HEK293T (cell line): ENCODE measurements around the gene EGFLAM.
"Not testable (repeated sequence)": the region's sequence is repeated elsewhere in the genome, so short reads cannot be mapped to it uniquely, and the experiment has no call there.

Source experiments
- CTCF ChIA-PET: fragments of 350-600 bp; formaldehyde crosslinking; extraction: SDS; loops from one replicate; lab custom pipeline; 2021; ENCODE audit warnings: antibody characterized with exemption, inconsistent platforms; lab: Yijun Ruan, JAX
- POLR2A ChIA-PET: fragments of 350-600 bp; formaldehyde crosslinking; extraction: SDS; loops from one replicate; lab custom pipeline; 2020; ENCODE audit warnings: antibody characterized with exemption, inconsistent platforms; lab: Yijun Ruan, JAX
- DNase-seq: peaks from one replicate; pipeline ENCODE4 v3.0.0; 2012; ENCODE audit warnings: mixed read lengths; ENCODE audit errors: extremely low spot score
- ARNT ChIP-seq: fragments of 450-650 bp; IDR thresholded peaks from 2 replicates; pipeline ENCODE4 v1.6.1; 2017; ENCODE audit warnings: mild to moderate bottlenecking
- BHLHE40 ChIP-seq: fragments of 450-650 bp; IDR thresholded peaks from 2 replicates; pipeline ENCODE4 v1.6.1; 2016; ENCODE audit warnings: mild to moderate bottlenecking, moderate library complexity, borderline replicate concordance
- CTBP1 ChIP-seq: fragments of 450-650 bp; IDR thresholded peaks from 2 replicates; pipeline ENCODE4 v1.6.1; 2016; ENCODE audit warnings: borderline replicate concordance
- ELF4 ChIP-seq: fragments of 450-650 bp; IDR thresholded peaks from 2 replicates; pipeline ENCODE4 v1.6.1; 2017; ENCODE audit warnings: antibody characterized with exemption
- FOXA1 ChIP-seq: fragments of 450-650 bp; IDR thresholded peaks from 2 replicates; pipeline ENCODE4 v1.6.1; 2016; ENCODE audit warnings: mild to moderate bottlenecking
- FOXK2 ChIP-seq: fragments of 450-650 bp; IDR thresholded peaks from 2 replicates; pipeline ENCODE4 v1.6.1; 2016; ENCODE audit warnings: mild to moderate bottlenecking
- FOXM1 ChIP-seq: fragments of 450-650 bp; IDR thresholded peaks from 2 replicates; pipeline ENCODE4 v1.6.1; 2017; ENCODE audit warnings: mild to moderate bottlenecking, borderline replicate concordance
- HDGF ChIP-seq: fragments of 450-650 bp; IDR thresholded peaks from 2 replicates; pipeline ENCODE4 v1.6.1; 2017; ENCODE audit warnings: antibody characterized with exemption, borderline replicate concordance
- L3MBTL2 ChIP-seq: fragments of 450-650 bp; conservative IDR thresholded peaks from 2 replicates; pipeline ENCODE4 v1.6.1; 2016; ENCODE audit warnings: mild to moderate bottlenecking
- LEF1 ChIP-seq: fragments of 450-650 bp; IDR thresholded peaks from 2 replicates; pipeline ENCODE4 v1.6.1; 2017; ENCODE audit warnings: mild to moderate bottlenecking, borderline replicate concordance
- NFRKB ChIP-seq: fragments of 450-650 bp; IDR thresholded peaks from 2 replicates; pipeline ENCODE4 v1.6.1; 2016; ENCODE audit warnings: mild to moderate bottlenecking, moderate library complexity
- PKNOX1 ChIP-seq: fragments of 450-650 bp; IDR thresholded peaks from 2 replicates; pipeline ENCODE4 v1.6.1; 2016
- SP1 ChIP-seq: fragments of 450-650 bp; IDR thresholded peaks from 2 replicates; pipeline ENCODE4 v1.6.1; 2017
- SUZ12 ChIP-seq: fragments of 450-650 bp; IDR thresholded peaks from 2 replicates; pipeline ENCODE4 v1.6.1; 2016; ENCODE audit warnings: mild to moderate bottlenecking
- TARDBP ChIP-seq: fragments of 450-650 bp; IDR thresholded peaks from 2 replicates; pipeline ENCODE4 v1.6.1; 2016
- ZNF384 ChIP-seq: fragments of 450-650 bp; IDR thresholded peaks from 2 replicates; pipeline ENCODE4 v1.6.1; 2016

The EGFLAM gene

GRCh38 chr5:38410304-38410990 lies 152.1 kb downstream of the EGFLAM start:
- ChIA-PET CTCF (interaction anchor here (0.6 to 1.2 kb wide), 2 partner anchors 10 to 1365 kb away, joined by 3 read pairs; no protein-coding TSS in a partner anchor), POLR2A (no interaction called here)
- no peak for DNase-seq
- TF ChIP-seq ZNF384 (no peak), FOXK2 (no peak), L3MBTL2 (no peak), ELF4 (no peak), TARDBP (no peak), ARNT (no peak), LEF1 (no peak), SUZ12 (no peak), CTBP1 (no peak), FOXA1 (no peak), HDGF (no peak), SP1 (no peak)

- no peak for DNase-seq
- TF ChIP-seq ELF4 (no peak), ARNT (no peak), LEF1 (no peak), NFRKB (no peak), PKNOX1 (no peak), TARDBP (no peak)
- ChIA-PET POLR2A (no interaction called here), CTCF (interaction anchor here (0.5 kb wide), 1 partner anchor 34 kb away, joined by 3 read pairs; no protein-coding TSS in a partner anchor)
These were observed 155.3 kb downstream of the EGFLAM start for GRCh38 chr5:38413696-38414095.

- ChIA-PET CTCF (no interaction called here), POLR2A (interaction anchor here (1.0 kb wide), 1 partner anchor 31 kb away, joined by 3 read pairs; no protein-coding TSS in a partner anchor)
- DNase-seq, result no peak
- no peak for TF ChIP-seq BHLHE40
- no peak for TF ChIP-seq L3MBTL2
- TF ChIP-seq FOXK2, result no peak
- TF ChIP-seq HDGF, result no peak
- TF ChIP-seq CTBP1, result no peak
- no peak for TF ChIP-seq ZNF384
- TF ChIP-seq TARDBP, result no peak
These were observed 156.0 kb downstream of the EGFLAM start for GRCh38 chr5:38414348-38414747.

DNA sequence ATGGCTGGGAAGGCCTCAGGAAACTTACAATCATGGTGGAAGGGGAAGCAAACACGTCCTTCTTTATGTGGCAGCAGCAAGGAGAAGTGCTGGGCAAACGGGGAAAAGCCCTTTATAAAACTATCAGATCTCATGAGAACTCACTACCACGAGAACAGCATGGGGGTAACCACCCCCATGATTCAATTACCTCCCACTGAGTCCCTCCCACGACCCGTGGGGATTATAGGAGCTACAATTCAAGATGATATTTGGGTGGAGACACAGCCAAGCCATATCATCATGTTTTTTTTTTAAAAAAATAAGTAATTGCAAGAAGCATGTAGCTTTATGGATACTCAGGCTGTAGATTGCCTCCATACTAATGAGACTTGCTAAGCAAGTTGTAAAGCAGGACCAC lies 157.4 kb downstream of the EGFLAM start:
- DNase-seq, POLR2A ChIA-PET: not testable (repeated sequence)
- CTCF ChIA-PET, result interaction anchor here (1.0 to 1.7 kb wide), 4 partner anchors 21 to 335 kb away, joined by 3 to 8 read pairs (median 4); no protein-coding TSS in a partner anchor

DNA sequence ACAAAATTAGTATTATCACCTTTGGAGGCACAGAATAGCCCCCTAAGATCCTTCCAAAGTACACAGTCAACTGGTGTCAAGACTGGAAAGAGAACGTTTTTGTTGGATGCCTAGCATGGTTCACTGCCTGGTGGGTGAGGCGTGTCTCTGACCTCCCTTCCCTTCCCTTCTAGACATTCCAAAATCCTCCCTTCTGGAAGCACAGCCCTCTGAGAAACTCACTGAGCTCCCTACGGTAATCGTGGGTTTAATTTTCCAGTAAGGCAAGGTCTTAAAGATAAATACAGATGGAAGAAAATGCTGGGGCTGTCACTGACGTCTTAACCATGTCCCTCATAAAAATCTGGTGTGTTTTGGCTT lies 159.3 kb downstream of the EGFLAM start:
- TF ChIP-seq FOXK2, result no peak
- TF ChIP-seq ARNT, result no peak
- no peak for TF ChIP-seq TARDBP
- no peak for TF ChIP-seq SUZ12
- TF ChIP-seq ZNF384, result no peak
- TF ChIP-seq SP1, result no peak
- TF ChIP-seq BHLHE40, result no peak
- TF ChIP-seq ELF4, result no peak
- no peak for TF ChIP-seq PKNOX1
- no peak for TF ChIP-seq CTBP1
- TF ChIP-seq FOXM1, result no peak
- no peak for TF ChIP-seq HDGF
- TF ChIP-seq LEF1, result no peak
- TF ChIP-seq L3MBTL2, result no peak
- TF ChIP-seq FOXA1, result no peak
- CTCF ChIA-PET, result no interaction called here
- POLR2A ChIA-PET, result no interaction called here
- DNase-seq, result no peak

DNA sequence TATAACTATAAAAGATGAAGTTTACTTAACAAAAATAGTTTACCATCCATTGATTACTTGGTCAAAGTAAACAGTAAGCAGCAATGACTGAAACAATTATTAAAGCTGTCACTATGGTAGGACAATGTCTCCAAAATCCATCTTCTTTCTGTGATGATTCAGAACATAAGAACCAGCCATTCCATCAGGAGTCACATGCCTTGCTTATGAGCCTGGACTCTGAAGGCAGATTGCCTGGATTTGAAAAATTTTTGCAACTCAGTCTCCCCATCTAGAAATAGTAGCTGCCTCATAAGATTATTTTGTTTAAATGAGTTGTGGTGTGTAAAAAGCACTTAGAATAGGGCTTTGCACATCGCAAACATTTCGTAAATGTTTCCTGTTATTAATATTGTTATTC lies 161.9 kb downstream of the EGFLAM start:
- ChIA-PET POLR2A (no interaction called here), CTCF (interaction anchor here (0.7 to 2.1 kb wide), 13 partner anchors 9 to 451 kb away, joined by 3 to 15 read pairs (median 4); no protein-coding TSS in a partner anchor)
- TF ChIP-seq FOXK2 (no peak), ARNT (no peak), FOXM1 (no peak), TARDBP (no peak), HDGF (no peak), LEF1 (no peak), SP1 (no peak), CTBP1 (no peak), PKNOX1 (no peak), ELF4 (no peak), SUZ12 (no peak), ZNF384 (no peak), NFRKB (no peak), L3MBTL2 (no peak), FOXA1 (no peak), BHLHE40 (no peak)
- no peak for DNase-seq
